Neuronal stem cell (in vitro differentiated cells): ENCODE data around the gene HELLS.
"Not testable (repeated sequence)": the region's sequence is repeated elsewhere in the genome, so short reads cannot be mapped to it uniquely, and the experiment has no call there.

ENCODE experiments used
- DNase-seq: peaks from one replicate; pipeline ENCODE4 v3.0.0-alpha.2; 2013; ENCODE audit warnings: low spot score
- H2AFZ ChIP-seq: one replicate; pipeline ENCODE4 v1.6.1; 2013; ENCODE audit warnings: mild to moderate bottlenecking, low read length, inconsistent platforms
- H2AK5ac ChIP-seq: 2 replicates; pipeline ENCODE4 v1.6.1; 2013; ENCODE audit warnings: low read depth, mild to moderate bottlenecking, inconsistent platforms, low read length, moderate library complexity, mixed read lengths
- H2BK120ac ChIP-seq: 2 replicates; pipeline ENCODE4 v1.6.1; 2013; ENCODE audit warnings: low read depth, mild to moderate bottlenecking, inconsistent platforms, low read length, moderate library complexity, mixed read lengths
- H2BK12ac ChIP-seq: one replicate; pipeline ENCODE4 v1.6.1; 2013; ENCODE audit warnings: low read length, inconsistent platforms
- H2BK15ac ChIP-seq: 2 replicates; pipeline ENCODE4 v1.6.1; 2013; ENCODE audit warnings: mild to moderate bottlenecking, low read length, inconsistent platforms, mixed read lengths
- H2BK5ac ChIP-seq: one replicate; pipeline ENCODE4 v1.6.1; 2013; ENCODE audit warnings: inconsistent platforms, mild to moderate bottlenecking, low read length, moderate library complexity
- H3K14ac ChIP-seq: one replicate; pipeline ENCODE4 v1.6.1; 2013; ENCODE audit warnings: low read length, inconsistent platforms
- H3K18ac ChIP-seq: 2 replicates; pipeline ENCODE4 v1.6.1; 2013; ENCODE audit warnings: low read length, inconsistent platforms
- H3K23ac ChIP-seq: 2 replicates; pipeline ENCODE4 v1.6.1; 2013; ENCODE audit warnings: low read depth, mild to moderate bottlenecking, mixed read lengths, low read length, inconsistent platforms; ENCODE audit not compliant: poor library complexity
- H3K27ac ChIP-seq: replicated peaks from 3 replicates; pipeline ENCODE4 v1.5.1; 2013; ENCODE audit warnings: low read length, inconsistent platforms
- H3K27me3 ChIP-seq, 3 experiments: 2 replicates each; pipeline ENCODE4 v1.6.1; 2013; ENCODE audit warnings: low read length in 3 of 3, mild to moderate bottlenecking in 2 of 3, inconsistent platforms in 1 of 3, low read depth in 1 of 3, mixed read lengths in 1 of 3, moderate library complexity in 1 of 3; ENCODE audit not compliant: control insufficient read depth in 3 of 3, insufficient read depth in 3 of 3
- H3K36me3 ChIP-seq, 2 donors: replicated peaks in 1 of 2; 2 replicates each; pipeline ENCODE4 v1.6.1; 2013; ENCODE audit warnings: low read length in 2 of 2; ENCODE audit not compliant: control insufficient read depth in 2 of 2, insufficient read depth in 2 of 2
- H3K4ac ChIP-seq: 2 replicates; pipeline ENCODE4 v1.6.1; 2013; ENCODE audit warnings: inconsistent platforms, mild to moderate bottlenecking, low read length, moderate library complexity
- H3K4me1 ChIP-seq, 2 donors: 1 replicate in 1 of 2; 2 replicates in 1 of 2; pipeline ENCODE4 v1.6.1; 2013; ENCODE audit warnings: low read length in 2 of 2, low read depth in 1 of 2; ENCODE audit not compliant: control insufficient read depth in 2 of 2, insufficient read depth in 1 of 2
- H3K4me2 ChIP-seq: one replicate; pipeline ENCODE4 v1.6.1; 2013; ENCODE audit warnings: mild to moderate bottlenecking, low read length, inconsistent platforms; ENCODE audit not compliant: insufficient read depth, poor library complexity, severe bottlenecking
- H3K4me3 ChIP-seq, 2 donors: 2 replicates each; pipeline ENCODE4 v1.5.1; 2013; ENCODE audit warnings: low read length in 2 of 2, mild to moderate bottlenecking in 2 of 2, inconsistent platforms in 1 of 2, moderate library complexity in 1 of 2
- H3K79me1 ChIP-seq: one replicate; pipeline ENCODE4 v1.6.1; 2013; ENCODE audit warnings: low read depth, mild to moderate bottlenecking, inconsistent platforms, low read length, moderate library complexity
- H3K9ac ChIP-seq: one replicate; pipeline ENCODE4 v1.6.1; 2013; ENCODE audit warnings: mild to moderate bottlenecking, low read depth, low read length, inconsistent platforms; ENCODE audit not compliant: poor library complexity
- H3K9me3 ChIP-seq, 2 donors: replicated peaks in 1 of 2; 2 replicates each; pipeline versions ENCODE3 to v1.6.1; 2013; ENCODE audit warnings: low read length in 2 of 2, mild to moderate bottlenecking in 2 of 2, inconsistent platforms in 1 of 2, low read depth in 1 of 2, mixed read lengths in 1 of 2, moderate library complexity in 1 of 2; ENCODE audit not compliant: control insufficient read depth in 2 of 2, insufficient read depth in 1 of 2
- H4K8ac ChIP-seq: one replicate; pipeline ENCODE4 v1.6.1; 2013; ENCODE audit warnings: low read depth, mild to moderate bottlenecking, inconsistent platforms, low read length, moderate library complexity
- H4K91ac ChIP-seq: one replicate; pipeline ENCODE4 v1.6.1; 2013; ENCODE audit warnings: low read length, low read depth, mild to moderate bottlenecking, inconsistent platforms; ENCODE audit not compliant: poor library complexity
- WGBS, 2 donors: extraction: QIAGEN DNeasy Blood & Tissue Kit; methylation state at CpG; one replicate each; pipeline ENCODE4 v1.1.7; 2013; ENCODE audit warnings: missing lambda C conversion rate in 2 of 2, mixed read lengths in 1 of 2; ENCODE audit not compliant: insufficient read length in 2 of 2, insufficient replicate concordance in 1 of 2; ENCODE audit errors: extremely low coverage in 2 of 2; 5-methylcytosine and 5-hydroxymethylcytosine counted together

HELLS gene

GRCh38 chr10:94549221-94549620 is 3.6 kb downstream of the HELLS start:
- Histone ChIP-seq H2BK5ac (no peak overlapping the region), H3K4ac (no peak overlapping the region), H3K79me1 (no peaks in the 10 kb centered on the region), H2BK12ac (no peak overlapping the region), H3K4me1 (peaks cover 0 to 8% of the 10 kb centered on the region in 2 donors), H2BK120ac (no peak overlapping the region), H3K23ac (no peak overlapping the region), H3K27ac (no peak overlapping the region), H3K9ac (no peak overlapping the region), H3K9me3 (no peaks in the 10 kb centered on the region), H3K36me3 (peaks cover 2 to 73% of the 10 kb centered on the region in 2 donors), H2BK15ac (no peak overlapping the region), H4K91ac (no peak overlapping the region), H3K14ac (no peak overlapping the region), H3K4me2 (no peak overlapping the region), H3K4me3 (no peak overlapping the region), H2AK5ac (no peak overlapping the region), H2AFZ (no peak overlapping the region), H3K18ac (no peak overlapping the region), H3K27me3 (no peaks in the 10 kb centered on the region), H4K8ac (no peak overlapping the region)
- DNase-seq = no peak

- H3K36me3 ChIP-seq = peaks cover 20 to 97% of the 10 kb centered on the region in 2 donors
- H4K91ac ChIP-seq, H2BK15ac ChIP-seq, H2AK5ac ChIP-seq, H3K4me1 ChIP-seq, H3K23ac ChIP-seq, H3K4me3 ChIP-seq, H3K4me2 ChIP-seq, H2BK12ac ChIP-seq, H2BK120ac ChIP-seq, H3K9ac ChIP-seq, H2BK5ac ChIP-seq, H3K14ac ChIP-seq, H4K8ac ChIP-seq, H3K18ac ChIP-seq, H3K27ac ChIP-seq, H2AFZ ChIP-seq, H3K4ac ChIP-seq, DNase-seq, H3K27me3 ChIP-seq, H3K9me3 ChIP-seq, H3K79me1 ChIP-seq: not testable (repeated sequence)
- no CpG with 5 or more reads among the region's 13 CpGs for WGBS, 2 donors
These were observed 22.2 kb downstream of the HELLS start for GRCh38 chr10:94567714-94568307.

DNA sequence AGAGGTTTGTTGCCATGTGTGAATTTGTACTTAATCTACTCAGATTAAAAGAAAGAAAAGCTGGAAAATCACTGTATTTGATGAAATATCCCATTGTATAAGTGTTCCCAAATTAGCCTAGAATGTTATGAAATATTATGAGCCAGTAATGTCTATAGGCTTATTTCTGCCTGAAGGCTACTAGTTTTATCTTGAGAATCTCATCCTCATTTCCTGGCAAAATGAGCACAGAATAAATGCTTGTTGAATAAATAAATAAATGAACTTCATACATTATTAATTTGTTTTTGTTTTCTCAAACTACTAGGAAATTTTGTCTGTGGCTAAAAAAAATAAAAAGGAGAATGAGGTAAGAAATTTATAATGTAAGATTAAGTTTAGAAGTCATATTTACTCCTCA is 25.5 kb downstream of the HELLS start:
- no peaks in the 10 kb centered on the region for H3K9me3 ChIP-seq
- H2BK120ac ChIP-seq = no peak overlapping the region
- no peak overlapping the region for H2AFZ ChIP-seq
- no peaks in the 10 kb centered on the region for H3K27me3 ChIP-seq
- no peak overlapping the region for H3K23ac ChIP-seq
- no peak overlapping the region for H3K4ac ChIP-seq
- no peak overlapping the region for H3K18ac ChIP-seq
- H3K36me3 ChIP-seq = peaks cover 18 to 97% of the 10 kb centered on the region in 2 donors
- H3K27ac ChIP-seq = no peak overlapping the region
- no peak overlapping the region for H4K91ac ChIP-seq
- no peaks in the 10 kb centered on the region for H3K79me1 ChIP-seq
- no peak overlapping the region for H3K9ac ChIP-seq
- H3K4me2 ChIP-seq = no peak overlapping the region
- H2BK15ac ChIP-seq = no peak overlapping the region
- no peak overlapping the region for H2BK5ac ChIP-seq
- H2BK12ac ChIP-seq = no peak overlapping the region
- H3K4me3 ChIP-seq = no peak overlapping the region
- no peak for DNase-seq
- H2AK5ac ChIP-seq = no peak overlapping the region
- no peaks in the 10 kb centered on the region for H3K4me1 ChIP-seq
- no peak overlapping the region for H4K8ac ChIP-seq
- no peak overlapping the region for H3K14ac ChIP-seq

DNA sequence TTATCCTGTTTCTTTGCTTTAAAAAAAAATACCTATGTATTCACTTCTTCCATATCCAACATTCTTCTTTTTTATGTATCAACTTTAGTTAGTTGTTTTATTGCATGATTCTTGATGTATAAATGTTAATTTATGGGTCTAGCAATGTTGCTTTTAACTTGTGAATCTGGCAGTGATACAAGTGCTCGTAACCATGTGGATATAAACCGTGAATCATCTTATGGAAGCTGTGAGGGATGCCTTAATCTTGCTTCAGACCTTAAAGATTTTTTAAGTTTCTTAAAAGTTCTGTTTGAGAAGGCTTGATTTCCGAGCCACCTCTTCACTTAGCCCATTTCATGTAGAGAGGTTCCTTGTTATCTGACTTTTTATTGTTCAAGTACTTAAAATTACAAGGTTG is 25.9 kb downstream of the HELLS start:
- Histone ChIP-seq H3K4ac (no peak overlapping the region), H3K9ac (no peak overlapping the region), H3K23ac (no peak overlapping the region), H3K27me3 (no peaks in the 10 kb centered on the region), H3K18ac (no peak overlapping the region), H2BK15ac (no peak overlapping the region), H2BK5ac (no peak overlapping the region), H2AK5ac (no peak overlapping the region), H3K14ac (no peak overlapping the region), H3K4me3 (no peak overlapping the region), H3K36me3 (peaks cover 20 to 97% of the 10 kb centered on the region in 2 donors), H2BK120ac (no peak overlapping the region), H4K8ac (no peak overlapping the region), H3K27ac (no peak overlapping the region), H2AFZ (no peak overlapping the region), H2BK12ac (no peak overlapping the region), H3K4me2 (no peak overlapping the region), H3K4me1 (no peaks in the 10 kb centered on the region), H4K91ac (no peak overlapping the region), H3K9me3 (no peaks in the 10 kb centered on the region), H3K79me1 (no peaks in the 10 kb centered on the region)
- WGBS, 2 donors = no CpG with 5 or more reads among the region's 3 CpGs
- DNase-seq = no peak
